ENCODE measurements around the gene KRT86.
"Not testable (repeated sequence)": the region's sequence is repeated elsewhere in the genome, so short reads cannot be mapped to it uniquely, and the experiment has no call there.

KRT86 gene

GRCh38 chr12:52294803-52295202 lies 20.4 kb downstream of the KRT86 start:
- no peak for TF ChIP-seq CTCF (IDR thresholded peaks at IDR 0.05; ENCODE audit: unreplicated experiment in 3 of 3)
- peaks cover 5% of the 10 kb centered on the region for H3K4me1 Mint-ChIP-seq
- H3K27ac Mint-ChIP-seq, result no peak overlapping the region
- H3K36me3 Mint-ChIP-seq (ENCODE audit: low read depth), result no peaks in the 10 kb centered on the region
- peaks cover 57% of the 10 kb centered on the region for H3K27me3 Mint-ChIP-seq (ENCODE audit: low read depth)
- H3K9me3 Mint-ChIP-seq, result no peaks in the 10 kb centered on the region
- H3K4me3 Mint-ChIP-seq, result no peak overlapping the region

GRCh38 chr12:52295663-52296062 lies 21.2 kb downstream of the KRT86 start:
- no peaks in the 10 kb centered on the region for H3K36me3 Mint-ChIP-seq (ENCODE audit: low read depth)
- H3K4me1 Mint-ChIP-seq, result peaks cover 5% of the 10 kb centered on the region
- peaks cover 63% of the 10 kb centered on the region for H3K27me3 Mint-ChIP-seq (ENCODE audit: low read depth)
- H3K4me3 Mint-ChIP-seq, result no peak overlapping the region
- H3K27ac Mint-ChIP-seq, result no peak overlapping the region
- TF ChIP-seq CTCF (IDR thresholded peaks at IDR 0.05; ENCODE audit: unreplicated experiment in 3 of 3), result no peak
- H3K9me3 Mint-ChIP-seq, result no peaks in the 10 kb centered on the region

GRCh38 chr12:52296572-52297215 lies 22.2 kb downstream of the KRT86 start:
- no peak overlapping the region for H3K27ac Mint-ChIP-seq
- peaks cover 69% of the 10 kb centered on the region for H3K27me3 Mint-ChIP-seq (ENCODE audit: low read depth)
- H3K36me3 Mint-ChIP-seq (ENCODE audit: low read depth), result no peaks in the 10 kb centered on the region
- TF ChIP-seq CTCF (IDR thresholded peaks at IDR 0.05; ENCODE audit: unreplicated experiment in 3 of 3), result no peak
- no peaks in the 10 kb centered on the region for H3K9me3 Mint-ChIP-seq
- no peak overlapping the region for H3K4me3 Mint-ChIP-seq
- peaks cover 2% of the 10 kb centered on the region for H3K4me1 Mint-ChIP-seq

GRCh38 chr12:52298677-52299190 lies 24.3 kb downstream of the KRT86 start:
- Mint-ChIP-seq H3K27me3 (ENCODE audit: low read depth) (peaks cover 62% of the 10 kb centered on the region), H3K4me3 (no peak overlapping the region), H3K27ac (no peak overlapping the region), H3K36me3 (ENCODE audit: low read depth) (no peaks in the 10 kb centered on the region), H3K9me3 (no peaks in the 10 kb centered on the region), H3K4me1 (no peaks in the 10 kb centered on the region)
- TF ChIP-seq CTCF (IDR thresholded peaks at IDR 0.05; ENCODE audit: unreplicated experiment in 3 of 3), result no peak

GRCh38 chr12:52300796-52301691 lies 26.6 kb downstream of the KRT86 start:
- Mint-ChIP-seq H3K9me3 (no peaks in the 10 kb centered on the region), H3K4me1 (no peaks in the 10 kb centered on the region), H3K27ac (no peak overlapping the region), H3K27me3 (ENCODE audit: low read depth) (peaks cover 63% of the 10 kb centered on the region), H3K36me3 (ENCODE audit: low read depth) (no peaks in the 10 kb centered on the region), H3K4me3 (no peak overlapping the region)
- TF ChIP-seq CTCF (IDR thresholded peaks at IDR 0.05; ENCODE audit: unreplicated experiment in 3 of 3), result no peak

GRCh38 chr12:52301721-52302120 lies 27.3 kb downstream of the KRT86 start:
- peaks cover 64% of the 10 kb centered on the region for H3K27me3 Mint-ChIP-seq (ENCODE audit: low read depth)
- H3K4me3 Mint-ChIP-seq; H3K27ac Mint-ChIP-seq; H3K9me3 Mint-ChIP-seq; H3K36me3 Mint-ChIP-seq (ENCODE audit: low read depth); H3K4me1 Mint-ChIP-seq: not testable (repeated sequence)

- H3K4me3 Mint-ChIP-seq; H3K9me3 Mint-ChIP-seq; H3K36me3 Mint-ChIP-seq (ENCODE audit: low read depth); H3K4me1 Mint-ChIP-seq; H3K27ac Mint-ChIP-seq: not testable (repeated sequence)
- H3K27me3 Mint-ChIP-seq (ENCODE audit: low read depth), result peaks cover 64% of the 10 kb centered on the region
Measured at GRCh38 chr12:52302242-52302914, 27.9 kb downstream of the KRT86 start.

GRCh38 chr12:52304941-52305411 lies 30.5 kb downstream of the KRT86 start:
- H3K27ac Mint-ChIP-seq; H3K4me3 Mint-ChIP-seq; H3K36me3 Mint-ChIP-seq (ENCODE audit: low read depth); H3K9me3 Mint-ChIP-seq: not testable (repeated sequence)
- H3K27me3 Mint-ChIP-seq (ENCODE audit: low read depth), result peaks cover 65% of the 10 kb centered on the region
- H3K4me1 Mint-ChIP-seq, result peaks cover 16% of the 10 kb centered on the region
